Left renal pelvis (tissue), 4 donors: Measurements from ENCODE around the gene SLC25A13. TPM values are rescaled to one million over a fixed set of nuclear protein-coding genes. Genes with fewer than 3 reads are reported as not detected.

ENCODE experiments used
- DNase-seq, 4 donors: peaks; one replicate each; pipeline ENCODE4 v3.0.0-alpha.2; 2013; ENCODE audit warnings: low read depth in 4 of 4, low spot score in 3 of 4
- polyA plus RNA-seq, 4 donors: library from polyadenylated mRNA; unstranded; fragments of 120-200 nt; gene quantifications; one replicate each; pipeline ENCODE4 v1.2.1, GENCODE V29; 2013; ENCODE audit not compliant: insufficient read length in 4 of 4

The SLC25A13 gene
- polyA plus RNA-seq, 4 donors: 21.5 to 41.6 (median 41.0) TPM

DNA sequence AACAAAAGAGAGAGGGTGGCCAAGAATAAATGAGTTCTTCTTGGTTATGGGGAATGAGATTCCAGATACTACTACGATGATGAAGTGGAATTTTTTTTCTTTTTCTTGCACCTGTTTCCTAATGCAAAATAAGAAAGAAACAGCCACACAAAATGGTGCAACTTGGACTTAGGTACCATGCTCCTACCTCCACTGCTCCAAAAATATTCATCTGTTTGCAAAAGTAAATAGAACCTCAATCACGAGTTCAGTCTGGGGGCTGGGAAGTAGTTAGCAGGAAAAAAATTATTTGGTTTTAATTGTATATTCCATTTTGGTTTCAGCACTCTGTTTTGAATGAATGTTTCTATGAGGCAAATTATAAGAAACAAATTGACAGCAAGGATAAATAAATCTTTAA lies 73.5 kb downstream of the SLC25A13 start:
- DNase-seq: no peak

DNA sequence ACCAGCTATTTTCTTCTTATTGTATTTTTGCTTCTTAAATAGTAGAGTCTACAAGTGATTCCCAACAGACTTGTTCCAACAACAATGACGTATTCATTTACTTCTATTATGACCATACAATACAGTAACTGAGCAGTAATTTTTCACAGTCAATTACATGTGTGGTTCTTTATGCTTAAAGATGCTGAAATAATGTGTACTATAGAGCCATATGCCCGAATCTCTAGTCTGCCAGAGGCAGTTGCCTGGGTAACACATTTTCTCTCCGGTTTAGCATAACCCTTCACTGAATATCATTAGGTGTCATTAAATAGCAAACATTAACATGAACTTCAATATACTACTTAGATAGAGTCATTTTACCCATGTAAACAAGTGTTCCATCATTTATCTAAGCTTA lies 75.0 kb downstream of the SLC25A13 start:
- no peak for DNase-seq

DNA sequence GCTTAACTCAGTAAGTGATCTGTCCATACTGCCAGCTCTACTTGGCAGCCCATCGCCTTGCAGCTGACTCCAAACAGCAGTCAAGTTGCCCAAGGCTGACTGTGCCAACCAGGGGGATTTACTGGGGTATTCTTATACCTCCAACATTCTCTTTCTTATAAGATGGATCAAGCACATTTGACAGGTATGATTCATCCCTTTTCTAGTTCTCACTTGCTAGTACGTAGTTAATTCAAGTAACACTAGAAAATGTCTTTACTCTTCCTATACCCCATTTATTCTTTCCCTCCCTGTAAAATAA lies 77.0 kb downstream of the SLC25A13 start:
- no peak for DNase-seq

DNA sequence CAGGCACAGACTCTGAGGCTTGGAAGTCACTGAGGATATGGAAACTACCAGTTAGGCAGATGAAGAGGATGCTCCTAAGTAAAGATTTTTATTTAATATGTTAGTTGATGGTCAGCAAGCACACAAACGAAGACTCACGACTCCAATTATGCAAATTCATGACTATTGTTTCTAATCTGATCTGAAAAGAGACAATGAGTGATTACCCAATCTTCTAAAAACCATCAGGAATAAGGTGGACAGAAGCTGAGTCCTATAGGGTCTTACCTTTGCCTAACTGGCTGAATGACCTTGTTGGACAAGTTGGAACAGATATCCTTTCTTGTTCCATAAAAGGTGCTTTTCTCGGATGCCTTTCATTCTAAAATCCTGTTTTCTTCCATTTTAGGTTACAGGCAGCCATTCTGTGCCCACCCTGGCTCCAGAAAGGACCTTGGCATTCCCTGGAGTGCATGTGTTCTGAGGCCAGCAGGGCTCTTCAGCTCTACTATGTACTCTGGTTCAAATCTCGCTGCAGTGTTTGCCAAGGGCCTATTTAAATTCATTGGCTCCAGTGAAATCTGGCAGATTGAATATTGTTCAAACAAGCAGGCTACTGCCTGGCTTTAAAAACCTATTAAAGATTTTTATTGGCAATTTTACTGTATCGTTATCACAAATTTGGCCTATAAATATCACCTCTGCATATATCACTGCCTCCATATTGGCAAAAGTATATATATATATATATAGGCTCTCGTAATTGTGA lies 77.5 kb downstream of the SLC25A13 start:
- DNase-seq: no peak

DNA sequence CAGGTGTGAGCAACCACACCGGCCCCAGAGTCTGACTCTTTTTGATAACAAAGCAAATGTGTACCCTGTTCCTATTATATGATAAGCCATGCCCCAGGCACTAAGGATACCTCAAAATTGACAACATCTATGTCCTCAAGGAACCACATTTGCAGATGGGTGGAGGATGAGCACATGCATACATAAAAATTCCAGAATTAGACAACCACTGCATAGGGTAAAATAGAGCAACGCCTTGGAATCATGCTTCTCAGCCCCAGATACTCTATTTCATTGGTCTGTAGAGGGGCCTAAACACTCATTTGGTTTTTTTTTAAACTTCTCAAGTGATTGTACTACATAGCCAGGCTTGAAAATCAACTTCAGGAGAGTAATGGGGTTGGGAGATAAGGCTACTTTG lies 78.7 kb downstream of the SLC25A13 start:
- DNase-seq: no peak

DNA sequence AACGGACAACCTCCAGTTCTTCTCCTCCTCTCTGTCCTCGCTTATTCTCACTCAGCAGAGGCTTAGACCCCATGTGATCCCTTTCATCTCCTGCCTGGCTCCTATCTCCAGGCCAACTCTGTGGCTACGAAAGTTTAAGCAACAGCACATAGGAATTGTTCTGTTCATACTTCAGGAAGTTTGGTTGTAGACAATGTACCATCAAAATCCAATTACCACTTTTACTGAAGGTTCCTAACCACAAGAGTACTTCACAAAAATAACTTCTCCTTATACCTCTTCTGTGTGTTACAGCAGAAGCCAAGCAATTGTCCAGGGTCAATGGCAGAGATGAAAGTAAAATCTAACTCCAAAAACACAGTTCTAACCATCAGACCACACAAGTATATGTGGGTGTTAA lies 80.0 kb downstream of the SLC25A13 start:
- DNase-seq: no peak

DNA sequence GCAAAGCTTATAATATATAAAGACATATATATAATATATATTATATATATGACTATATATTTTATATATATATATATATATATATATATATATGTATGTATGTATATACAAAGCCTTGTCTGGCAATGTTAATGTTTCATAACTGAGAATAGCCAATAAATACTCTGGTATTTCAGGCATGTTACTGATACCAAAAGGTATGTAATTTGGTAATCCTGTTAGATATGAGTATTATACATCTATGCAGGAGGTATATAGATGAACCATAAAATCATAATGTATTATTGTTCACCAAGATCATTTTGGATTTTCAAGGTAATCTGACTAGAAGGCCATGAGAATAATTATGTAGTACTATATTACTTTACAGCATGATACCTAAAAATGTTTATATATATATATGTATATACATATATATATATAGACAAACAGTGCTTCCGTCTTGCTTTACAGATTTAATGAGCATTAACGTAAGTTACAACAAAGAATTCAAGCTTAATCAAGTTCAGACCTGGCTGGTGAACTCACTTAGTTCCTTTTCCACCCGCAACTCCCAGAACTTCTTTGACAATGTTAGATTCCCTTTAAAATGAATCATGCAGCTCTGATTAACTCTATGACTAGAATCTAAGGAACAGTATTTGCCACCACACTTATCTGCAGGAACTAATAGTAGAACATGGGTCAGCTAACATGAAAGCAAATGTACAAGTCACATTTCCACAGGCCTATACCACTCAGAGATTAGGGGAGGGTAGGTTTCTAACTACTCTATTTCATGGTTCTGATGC lies 82.7 kb downstream of the SLC25A13 start:
- no peak for DNase-seq

DNA sequence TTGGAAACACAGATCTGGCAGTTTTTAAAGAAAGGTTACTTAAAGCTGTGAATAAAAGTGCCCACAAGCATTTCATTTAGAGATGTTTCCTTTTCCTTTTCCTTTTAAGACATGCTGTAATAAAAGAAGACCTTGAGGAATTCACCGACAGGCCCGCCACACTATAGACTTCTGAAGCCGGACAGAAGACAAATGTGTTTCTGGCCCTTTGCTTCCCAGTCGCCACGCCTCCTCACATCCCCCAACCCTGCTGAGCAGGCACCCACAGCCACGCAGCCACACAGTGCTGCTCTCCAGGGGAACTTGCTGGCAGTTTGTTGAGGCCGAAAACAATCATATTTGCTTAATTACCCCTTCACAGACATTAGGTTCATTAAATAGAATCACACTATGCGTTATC lies 83.4 kb downstream of the SLC25A13 start:
- no peak for DNase-seq

DNA sequence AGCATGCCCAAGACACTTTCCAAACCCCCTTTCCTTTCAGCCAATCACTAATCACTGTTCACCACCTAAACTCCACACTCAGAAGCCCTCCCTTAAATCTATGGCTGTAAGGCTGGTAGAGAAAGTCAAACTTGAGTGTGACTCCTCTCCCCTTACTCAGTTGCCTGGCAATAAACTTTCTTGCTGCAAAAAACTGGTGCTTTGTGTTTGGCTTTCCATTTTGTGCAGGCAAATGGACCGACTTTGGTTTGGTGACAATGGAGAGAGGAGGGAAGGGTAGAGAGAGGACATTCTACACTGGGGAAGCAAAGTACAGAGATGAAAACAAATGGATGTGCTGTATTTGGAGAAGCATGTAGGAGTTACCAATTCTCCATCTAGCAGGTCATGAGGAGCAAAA lies 84.9 kb downstream of the SLC25A13 start:
- no peak for DNase-seq

DNA sequence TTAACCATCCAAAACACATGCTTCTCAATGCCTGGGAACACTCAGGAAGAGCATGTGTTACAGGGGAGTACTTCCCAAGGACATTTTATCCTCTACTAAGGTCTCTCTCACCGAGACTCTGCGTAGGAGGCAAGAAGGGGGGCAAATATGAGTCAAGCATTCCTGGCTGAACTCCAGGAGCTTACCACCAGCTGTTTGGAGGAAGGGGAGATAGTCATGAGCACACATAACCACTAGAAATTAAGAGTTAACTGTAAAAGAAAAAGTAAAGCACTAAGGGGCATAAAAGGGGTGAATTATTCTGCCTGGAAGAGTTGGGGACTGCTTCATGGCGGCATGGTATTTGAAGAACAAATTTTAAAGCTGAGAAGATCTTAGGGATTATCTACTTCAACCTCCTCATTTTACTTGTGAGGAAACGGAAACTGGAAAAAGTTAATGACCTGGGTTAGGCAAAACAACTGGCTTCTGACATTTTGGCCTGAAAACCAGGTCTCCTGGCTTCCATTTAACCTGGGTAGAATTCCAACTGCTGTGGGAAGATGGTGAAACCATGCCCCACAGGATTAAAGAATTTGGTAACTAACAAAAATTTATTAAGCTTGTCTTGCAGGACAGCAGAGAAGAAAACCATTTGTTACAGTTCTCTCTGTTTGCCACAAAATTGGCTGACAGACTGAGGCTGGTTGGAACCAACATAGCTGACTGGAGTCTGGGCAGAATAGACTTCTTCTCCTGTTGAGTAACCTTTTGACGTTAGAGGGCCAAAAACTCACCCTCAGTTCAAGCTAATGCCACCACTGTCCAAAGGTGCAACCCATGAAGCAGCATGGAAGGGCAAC lies 85.5 kb downstream of the SLC25A13 start:
- DNase-seq: peak; percentile 18 to 32 (median 26)

DNA sequence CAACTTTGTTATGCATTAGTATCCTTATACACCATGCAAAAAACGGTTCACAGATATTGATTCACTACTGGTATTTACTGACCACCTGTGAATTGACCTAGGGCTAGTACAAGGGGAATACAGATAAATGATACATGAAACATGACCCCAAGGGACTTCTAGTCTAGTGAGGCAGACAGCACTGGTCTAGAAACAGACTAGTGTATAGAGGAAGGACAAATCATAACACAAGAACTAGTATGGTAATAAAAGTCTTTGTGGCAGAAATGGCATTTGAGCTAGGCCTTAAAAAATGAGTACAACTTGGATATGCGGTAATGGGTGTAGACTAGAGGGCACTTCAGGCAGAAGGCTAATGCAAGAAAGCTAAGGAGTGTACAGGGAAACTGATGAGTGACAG lies 86.6 kb downstream of the SLC25A13 start:
- DNase-seq: no peak

DNA sequence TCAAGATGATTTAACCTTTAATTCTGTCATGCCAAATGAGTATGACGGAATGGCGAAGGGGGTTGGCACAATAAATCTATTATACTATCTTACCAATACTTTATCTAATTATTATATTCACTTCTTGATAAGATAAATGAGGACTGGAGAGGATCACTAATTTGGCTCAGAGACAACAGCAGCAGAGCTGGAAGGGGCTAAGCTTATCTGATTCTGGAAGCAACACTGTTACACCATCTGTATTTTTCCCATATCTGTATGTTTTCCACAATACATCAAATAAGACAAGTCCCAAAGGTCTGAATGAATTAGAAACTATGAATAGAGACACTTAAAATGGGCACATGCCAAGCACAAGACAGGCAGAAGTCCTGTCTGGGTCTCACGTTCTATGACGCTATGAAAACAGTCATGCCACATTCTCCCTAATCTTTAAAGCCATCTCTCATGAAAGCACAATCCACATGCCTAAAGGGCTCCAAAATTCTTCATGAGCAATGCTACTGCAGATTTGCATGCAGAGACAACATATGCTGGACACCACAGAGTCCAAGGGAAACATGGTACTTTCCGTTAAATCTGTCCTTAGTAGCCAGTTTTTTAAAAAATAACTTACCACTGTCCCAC lies 88.3 kb downstream of the SLC25A13 start:
- no peak for DNase-seq

DNA sequence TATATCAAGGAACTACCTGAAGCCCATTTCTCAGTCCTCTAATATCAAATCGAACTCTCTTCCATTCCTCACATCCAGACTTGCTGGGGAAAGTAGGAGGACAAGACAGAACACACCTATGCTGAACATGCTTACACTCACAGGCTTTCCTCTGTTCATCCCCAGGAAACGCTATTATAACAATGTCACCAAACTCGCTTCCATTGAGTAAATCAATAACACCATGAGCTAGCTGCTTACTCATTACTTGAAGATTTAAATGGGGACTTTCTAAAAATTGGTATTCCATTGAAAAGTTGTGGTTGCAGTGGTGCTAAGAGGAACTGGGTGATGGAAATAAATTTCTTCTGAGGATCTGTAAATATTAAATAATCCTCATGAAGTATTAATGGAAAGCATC lies 88.8 kb downstream of the SLC25A13 start:
- no peak for DNase-seq

DNA sequence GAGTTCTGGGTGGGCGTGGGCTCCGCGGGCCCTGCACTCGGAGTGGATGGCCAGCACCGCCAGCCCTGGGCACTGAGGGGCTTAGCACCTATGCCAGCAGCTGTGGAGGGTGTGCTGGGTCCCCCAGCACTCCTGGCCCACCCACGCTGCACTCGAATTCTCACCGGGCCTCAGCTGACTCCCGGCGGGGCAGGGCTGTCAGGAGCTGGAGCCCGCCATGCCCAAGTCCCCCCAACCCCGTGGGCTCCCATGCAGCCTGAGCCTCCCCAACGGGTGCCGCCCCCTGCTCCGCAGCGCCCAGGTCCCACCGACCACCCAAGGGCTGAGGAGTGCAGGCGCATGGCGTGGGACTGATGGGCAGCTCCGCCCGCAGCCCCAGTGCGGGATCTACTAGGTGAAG lies 93.1 kb downstream of the SLC25A13 start:
- no peak for DNase-seq

DNA sequence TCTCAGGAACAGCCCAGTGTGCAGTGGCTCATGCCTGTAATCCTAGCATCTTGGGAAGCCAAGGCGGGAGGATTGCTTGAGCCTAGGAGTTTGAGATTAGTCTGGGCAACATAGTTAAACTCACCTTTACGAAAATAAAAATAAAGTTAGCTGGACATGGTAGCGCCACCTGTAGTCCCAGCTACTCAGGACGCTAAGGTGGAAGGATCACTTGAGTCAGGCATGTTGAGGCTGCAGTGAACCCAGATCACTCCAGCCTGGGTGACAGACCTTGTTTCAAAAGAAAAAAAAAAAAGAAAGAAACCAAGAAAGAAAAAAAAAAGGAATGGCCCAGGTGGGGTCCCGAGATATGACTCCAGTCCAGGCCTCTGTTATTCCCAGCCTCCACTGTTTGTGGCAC lies 96.6 kb downstream of the SLC25A13 start:
- DNase-seq: no peak

DNA sequence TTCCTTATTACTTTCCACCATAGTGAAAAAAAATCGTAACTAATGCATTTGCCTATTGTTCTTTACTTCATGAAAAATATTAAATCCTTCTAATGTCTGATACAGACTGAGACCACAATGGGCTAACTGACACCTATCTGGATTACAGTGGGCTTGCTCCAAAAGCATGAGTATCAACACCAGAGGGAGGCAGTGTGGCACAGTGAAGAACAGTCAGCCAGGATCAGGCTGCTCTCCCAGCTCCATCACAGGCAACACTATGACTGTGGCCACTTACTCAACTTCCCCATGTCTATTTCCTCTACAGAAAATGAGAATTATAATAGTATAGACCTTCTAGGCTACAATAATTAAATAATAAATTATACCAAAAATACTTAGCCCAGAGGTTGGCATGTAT lies 97.2 kb downstream of the SLC25A13 start:
- DNase-seq: no peak

DNA sequence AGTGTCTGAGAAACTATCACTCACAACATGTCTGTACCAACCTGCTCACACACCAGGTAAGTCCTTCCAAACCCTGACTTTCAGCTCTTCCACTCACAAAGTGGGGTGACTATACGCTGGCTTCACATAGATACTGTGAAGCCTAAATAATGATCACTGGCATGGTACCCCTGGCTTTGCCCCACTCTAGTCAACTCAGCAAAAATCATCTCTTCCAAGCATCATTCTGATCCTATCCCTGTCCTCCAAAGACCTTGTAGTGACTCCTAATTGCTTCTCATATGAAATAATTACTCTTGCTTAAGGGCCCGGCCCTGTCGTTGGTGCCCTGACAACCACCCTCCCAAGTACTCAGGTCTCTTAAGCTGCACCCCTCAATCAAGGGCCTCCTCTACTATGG lies 97.8 kb downstream of the SLC25A13 start:
- no peak for DNase-seq

DNA sequence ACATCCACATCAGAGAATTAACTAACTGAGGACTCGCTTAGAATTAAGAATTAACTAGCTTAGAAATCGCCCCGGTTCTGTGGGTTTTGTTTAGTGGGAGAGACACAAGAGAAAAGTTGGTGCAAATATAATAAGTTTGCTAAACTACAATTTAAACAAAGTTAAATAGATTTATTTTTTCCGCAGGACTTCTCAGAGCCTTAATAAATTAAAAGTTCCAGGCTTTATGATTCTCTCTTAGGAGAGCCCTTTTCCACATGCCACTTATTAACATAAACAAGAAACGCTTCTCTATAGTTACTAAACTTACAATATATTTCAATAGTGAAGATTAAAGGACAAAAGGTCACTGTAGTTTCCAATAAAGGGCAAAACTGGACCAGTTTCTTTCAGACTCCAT lies 100.0 kb downstream of the SLC25A13 start:
- no peak for DNase-seq

DNA sequence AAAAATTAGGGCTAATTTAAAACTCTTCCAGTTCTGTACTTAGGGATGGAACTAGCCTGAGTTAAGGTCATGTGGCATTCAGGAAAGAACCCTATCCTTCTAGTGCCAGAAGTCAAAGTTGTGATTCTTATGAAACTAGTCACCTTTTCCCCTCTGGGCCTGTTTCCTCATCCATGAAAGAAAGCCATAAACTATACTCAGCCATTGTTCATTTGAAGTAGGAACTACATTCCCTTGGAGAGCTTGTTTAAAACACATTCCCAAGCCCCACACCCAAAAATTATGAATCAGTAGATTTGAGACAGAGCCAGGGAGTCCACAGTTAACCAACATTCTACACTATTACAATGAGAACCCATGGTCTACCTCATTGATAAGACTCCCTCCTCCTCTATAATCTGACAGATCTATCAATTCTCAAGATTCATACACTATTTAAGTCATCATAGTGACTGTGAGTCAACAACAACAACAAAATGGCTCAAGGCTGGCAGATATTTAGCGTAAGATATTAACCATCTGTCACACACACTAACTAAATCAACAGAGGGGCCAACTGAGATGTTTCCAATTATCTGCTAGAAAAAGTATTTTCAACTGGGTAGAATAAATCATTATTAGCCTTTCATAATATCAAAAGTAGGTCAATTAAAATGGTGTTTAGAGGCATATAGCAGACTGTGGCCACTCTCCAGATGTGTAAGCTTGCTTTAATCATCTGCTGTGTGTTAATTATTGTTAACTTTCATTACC lies 102.3 kb downstream of the SLC25A13 start:
- DNase-seq: no peak

DNA sequence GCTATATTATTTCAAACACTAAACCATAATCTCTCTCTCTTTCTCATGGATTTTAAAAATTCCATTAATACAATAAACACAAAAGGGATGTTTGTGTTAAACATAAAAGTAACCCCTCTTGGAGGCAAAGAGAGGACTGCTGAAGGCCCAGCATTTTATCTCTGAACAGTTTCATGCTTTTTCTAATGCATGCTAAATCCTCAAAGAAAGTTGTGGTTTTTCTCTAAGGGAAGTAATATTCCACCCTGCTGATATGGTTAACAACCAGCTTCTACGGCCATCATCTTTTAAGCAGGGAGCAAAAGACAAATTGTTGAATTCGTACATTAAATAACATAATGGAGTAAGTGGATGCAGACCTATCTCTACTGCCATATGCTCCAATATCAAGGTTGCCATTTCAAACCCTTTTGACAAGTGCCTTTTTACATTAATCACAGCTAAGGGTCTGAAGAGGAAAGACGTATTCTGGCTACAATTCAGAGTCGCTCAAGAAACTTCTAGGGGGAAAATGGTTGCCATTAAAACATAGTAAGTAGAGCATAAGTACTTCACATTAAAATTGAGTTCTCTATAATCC lies 103.1 kb downstream of the SLC25A13 start:
- DNase-seq: no peak
